Neuronal stem cell (in vitro differentiated cells): Measurements from ENCODE around the gene GPSM3.
"Not testable (repeated sequence)": the region's sequence is repeated elsewhere in the genome, so short reads cannot be mapped to it uniquely, and the experiment has no call there.

ENCODE experiments used
- DNase-seq: peaks from one replicate; pipeline ENCODE4 v3.0.0-alpha.2; 2013; ENCODE audit warnings: low spot score
- H2AFZ ChIP-seq: one replicate; pipeline ENCODE4 v1.6.1; 2013; ENCODE audit warnings: mild to moderate bottlenecking, low read length, inconsistent platforms
- H2AK5ac ChIP-seq: 2 replicates; pipeline ENCODE4 v1.6.1; 2013; ENCODE audit warnings: low read depth, mild to moderate bottlenecking, inconsistent platforms, low read length, moderate library complexity, mixed read lengths
- H2BK120ac ChIP-seq: 2 replicates; pipeline ENCODE4 v1.6.1; 2013; ENCODE audit warnings: low read depth, mild to moderate bottlenecking, inconsistent platforms, low read length, moderate library complexity, mixed read lengths
- H2BK12ac ChIP-seq: one replicate; pipeline ENCODE4 v1.6.1; 2013; ENCODE audit warnings: low read length, inconsistent platforms
- H2BK15ac ChIP-seq: 2 replicates; pipeline ENCODE4 v1.6.1; 2013; ENCODE audit warnings: mild to moderate bottlenecking, low read length, inconsistent platforms, mixed read lengths
- H2BK5ac ChIP-seq: one replicate; pipeline ENCODE4 v1.6.1; 2013; ENCODE audit warnings: inconsistent platforms, mild to moderate bottlenecking, low read length, moderate library complexity
- H3K14ac ChIP-seq: one replicate; pipeline ENCODE4 v1.6.1; 2013; ENCODE audit warnings: low read length, inconsistent platforms
- H3K18ac ChIP-seq: 2 replicates; pipeline ENCODE4 v1.6.1; 2013; ENCODE audit warnings: low read length, inconsistent platforms
- H3K23ac ChIP-seq: 2 replicates; pipeline ENCODE4 v1.6.1; 2013; ENCODE audit warnings: low read depth, mild to moderate bottlenecking, mixed read lengths, low read length, inconsistent platforms; ENCODE audit not compliant: poor library complexity
- H3K27ac ChIP-seq: replicated peaks from 3 replicates; pipeline ENCODE4 v1.5.1; 2013; ENCODE audit warnings: low read length, inconsistent platforms
- H3K27me3 ChIP-seq, 3 experiments: 2 replicates each; pipeline ENCODE4 v1.6.1; 2013; ENCODE audit warnings: low read length in 3 of 3, mild to moderate bottlenecking in 2 of 3, inconsistent platforms in 1 of 3, low read depth in 1 of 3, mixed read lengths in 1 of 3, moderate library complexity in 1 of 3; ENCODE audit not compliant: control insufficient read depth in 3 of 3, insufficient read depth in 3 of 3
- H3K36me3 ChIP-seq, 2 donors: replicated peaks in 1 of 2; 2 replicates each; pipeline ENCODE4 v1.6.1; 2013; ENCODE audit warnings: low read length in 2 of 2; ENCODE audit not compliant: control insufficient read depth in 2 of 2, insufficient read depth in 2 of 2
- H3K4ac ChIP-seq: 2 replicates; pipeline ENCODE4 v1.6.1; 2013; ENCODE audit warnings: inconsistent platforms, mild to moderate bottlenecking, low read length, moderate library complexity
- H3K4me1 ChIP-seq, 2 donors: 1 replicate in 1 of 2; 2 replicates in 1 of 2; pipeline ENCODE4 v1.6.1; 2013; ENCODE audit warnings: low read length in 2 of 2, low read depth in 1 of 2; ENCODE audit not compliant: control insufficient read depth in 2 of 2, insufficient read depth in 1 of 2
- H3K4me2 ChIP-seq: one replicate; pipeline ENCODE4 v1.6.1; 2013; ENCODE audit warnings: mild to moderate bottlenecking, low read length, inconsistent platforms; ENCODE audit not compliant: insufficient read depth, poor library complexity, severe bottlenecking
- H3K4me3 ChIP-seq, 2 donors: 2 replicates each; pipeline ENCODE4 v1.5.1; 2013; ENCODE audit warnings: low read length in 2 of 2, mild to moderate bottlenecking in 2 of 2, inconsistent platforms in 1 of 2, moderate library complexity in 1 of 2
- H3K79me1 ChIP-seq: one replicate; pipeline ENCODE4 v1.6.1; 2013; ENCODE audit warnings: low read depth, mild to moderate bottlenecking, inconsistent platforms, low read length, moderate library complexity
- H3K9ac ChIP-seq: one replicate; pipeline ENCODE4 v1.6.1; 2013; ENCODE audit warnings: mild to moderate bottlenecking, low read depth, low read length, inconsistent platforms; ENCODE audit not compliant: poor library complexity
- H3K9me3 ChIP-seq, 2 donors: replicated peaks in 1 of 2; 2 replicates each; pipeline versions ENCODE3 to v1.6.1; 2013; ENCODE audit warnings: low read length in 2 of 2, mild to moderate bottlenecking in 2 of 2, inconsistent platforms in 1 of 2, low read depth in 1 of 2, mixed read lengths in 1 of 2, moderate library complexity in 1 of 2; ENCODE audit not compliant: control insufficient read depth in 2 of 2, insufficient read depth in 1 of 2
- H4K8ac ChIP-seq: one replicate; pipeline ENCODE4 v1.6.1; 2013; ENCODE audit warnings: low read depth, mild to moderate bottlenecking, inconsistent platforms, low read length, moderate library complexity
- H4K91ac ChIP-seq: one replicate; pipeline ENCODE4 v1.6.1; 2013; ENCODE audit warnings: low read length, low read depth, mild to moderate bottlenecking, inconsistent platforms; ENCODE audit not compliant: poor library complexity
- WGBS, 2 donors: extraction: QIAGEN DNeasy Blood & Tissue Kit; methylation state at CpG; one replicate each; pipeline ENCODE4 v1.1.7; 2013; ENCODE audit warnings: missing lambda C conversion rate in 2 of 2, mixed read lengths in 1 of 2; ENCODE audit not compliant: insufficient read length in 2 of 2, insufficient replicate concordance in 1 of 2; ENCODE audit errors: extremely low coverage in 2 of 2; 5-methylcytosine and 5-hydroxymethylcytosine counted together

The GPSM3 gene

DNA sequence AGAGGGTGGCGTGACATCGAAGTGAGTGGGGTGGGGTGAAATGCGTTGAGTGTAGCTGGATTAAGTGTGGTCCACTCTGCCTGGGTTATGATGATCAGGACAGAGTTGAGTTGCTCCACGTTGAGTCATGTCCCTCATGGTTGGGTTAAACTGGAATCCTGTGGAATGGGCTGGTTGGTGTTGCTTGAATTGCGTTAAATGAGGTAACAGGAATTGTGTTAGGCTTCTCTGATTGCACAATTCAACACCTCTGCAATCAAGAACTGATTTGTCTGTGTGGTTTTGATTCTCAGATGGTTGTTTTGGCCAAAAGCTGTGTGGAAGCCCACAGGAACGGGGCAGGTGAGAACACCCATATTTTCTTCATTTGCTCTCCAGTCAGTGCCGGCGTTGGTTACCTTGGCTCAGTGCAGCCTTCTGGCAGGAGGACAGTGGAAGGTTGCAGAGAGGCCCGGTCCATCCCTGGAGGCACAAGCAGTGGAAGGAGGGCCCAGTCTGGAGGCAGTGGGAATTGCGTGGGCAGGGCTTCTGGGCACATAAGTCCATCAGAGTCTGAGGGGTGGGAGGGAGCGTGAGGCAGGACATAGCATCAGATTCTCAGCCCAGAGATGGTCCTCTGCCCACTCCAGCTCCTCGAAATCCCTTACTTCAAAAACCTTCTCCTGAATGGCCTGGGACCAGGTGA is 19.8 kb upstream of the GPSM3 start:
- Histone ChIP-seq H3K27me3 (peaks cover 0 to 18% (median 0%) of the 10 kb centered on the region in 3 experiments), H4K8ac (no peak overlapping the region), H2BK5ac (no peak overlapping the region), H3K14ac (no peak overlapping the region), H3K23ac (no peak overlapping the region), H3K4me2 (no peak overlapping the region), H3K4me3 (no peak overlapping the region), H2BK15ac (peak overlapping the region; percentile 59), H3K4ac (no peak overlapping the region), H4K91ac (no peak overlapping the region), H3K36me3 (no peaks in the 10 kb centered on the region), H2AFZ (no peak overlapping the region), H3K79me1 (no peaks in the 10 kb centered on the region), H3K4me1 (no peaks in the 10 kb centered on the region), H2BK12ac (no peak overlapping the region), H2BK120ac (no peak overlapping the region), H3K9me3 (no peaks in the 10 kb centered on the region), H3K27ac (no peak overlapping the region), H3K9ac (no peak overlapping the region), H3K18ac (peak overlapping the region; percentile 19), H2AK5ac (peak overlapping the region; percentile 88)
- no CpG with 5 or more reads among the region's 12 CpGs for whole genome bisulfite sequencing, 2 donors
- DNase-seq: no peak

DNA sequence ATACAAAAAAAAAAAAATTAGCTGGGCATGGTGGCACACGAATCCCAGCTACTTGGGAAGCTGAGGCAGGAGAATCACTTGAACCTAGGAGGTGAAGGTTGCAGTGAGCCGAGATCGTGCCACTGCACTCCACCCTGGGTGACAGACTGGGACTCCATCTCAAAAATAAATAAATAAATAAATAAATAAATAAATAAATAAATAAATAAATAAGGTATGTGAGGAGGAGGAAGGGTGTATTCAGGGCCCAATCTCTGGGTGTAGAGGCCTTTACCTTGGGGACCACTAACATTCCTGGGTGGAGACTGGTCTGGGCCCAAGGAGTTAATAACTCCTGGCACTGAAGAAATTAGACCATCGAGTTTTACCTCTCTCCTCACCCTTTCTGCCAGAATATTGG is 19.0 kb upstream of the GPSM3 start:
- H3K9me3 ChIP-seq, H2BK12ac ChIP-seq, H3K4me2 ChIP-seq, H2BK120ac ChIP-seq, H4K8ac ChIP-seq, H3K4ac ChIP-seq, H3K36me3 ChIP-seq, H3K79me1 ChIP-seq, H2AK5ac ChIP-seq, H3K14ac ChIP-seq, H2AFZ ChIP-seq, H3K27ac ChIP-seq, H3K4me1 ChIP-seq, H3K9ac ChIP-seq, H2BK15ac ChIP-seq, H3K4me3 ChIP-seq, H3K23ac ChIP-seq, H3K18ac ChIP-seq, DNase-seq, H4K91ac ChIP-seq, H2BK5ac ChIP-seq: not testable (repeated sequence)
- WGBS, 2 donors: no CpG with 5 or more reads among the region's 4 CpGs
- peaks cover 0 to 18% (median 0%) of the 10 kb centered on the region in 3 experiments for H3K27me3 ChIP-seq

DNA sequence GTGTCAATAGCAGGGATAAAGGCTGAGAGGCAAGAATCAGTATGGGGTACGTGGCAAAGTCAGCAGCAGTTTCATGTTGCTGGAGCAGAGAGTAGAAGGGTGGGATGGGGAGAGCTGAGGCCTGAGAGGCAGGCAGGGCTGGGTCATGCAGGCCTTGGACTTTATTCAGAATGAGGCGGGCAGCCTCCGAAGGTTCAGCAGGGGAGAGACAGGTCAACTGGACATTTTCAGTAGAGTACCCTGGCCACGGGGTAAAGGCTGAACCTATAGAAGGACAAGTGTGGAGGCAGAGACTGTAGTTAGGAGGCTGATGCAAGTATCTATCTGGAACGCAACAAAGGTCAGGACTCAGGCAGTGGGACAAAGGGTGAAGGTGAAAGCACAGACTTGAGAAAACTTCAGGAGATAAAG is 17.8 kb upstream of the GPSM3 start:
- no peak for DNase-seq
- H3K79me1 ChIP-seq: no peaks in the 10 kb centered on the region
- no peaks in the 10 kb centered on the region for H3K4me1 ChIP-seq
- H4K8ac ChIP-seq: no peak overlapping the region
- no peak overlapping the region for H2BK5ac ChIP-seq
- no peak overlapping the region for H4K91ac ChIP-seq
- H3K4me2 ChIP-seq: no peak overlapping the region
- H3K9me3 ChIP-seq: no peaks in the 10 kb centered on the region
- WGBS, 2 donors: no CpG with 5 or more reads among the region's 5 CpGs
- H3K18ac ChIP-seq: no peak overlapping the region
- no peaks in the 10 kb centered on the region for H3K36me3 ChIP-seq
- no peak overlapping the region for H3K4me3 ChIP-seq
- no peak overlapping the region for H2AK5ac ChIP-seq
- no peak overlapping the region for H2BK120ac ChIP-seq
- H3K23ac ChIP-seq: no peak overlapping the region
- no peak overlapping the region for H2BK15ac ChIP-seq
- H3K27me3 ChIP-seq: peaks cover 0 to 14% (median 0%) of the 10 kb centered on the region in 3 experiments
- no peak overlapping the region for H3K14ac ChIP-seq
- no peak overlapping the region for H3K27ac ChIP-seq
- no peak overlapping the region for H2AFZ ChIP-seq
- H2BK12ac ChIP-seq: no peak overlapping the region
- no peak overlapping the region for H3K4ac ChIP-seq
- no peak overlapping the region for H3K9ac ChIP-seq

DNA sequence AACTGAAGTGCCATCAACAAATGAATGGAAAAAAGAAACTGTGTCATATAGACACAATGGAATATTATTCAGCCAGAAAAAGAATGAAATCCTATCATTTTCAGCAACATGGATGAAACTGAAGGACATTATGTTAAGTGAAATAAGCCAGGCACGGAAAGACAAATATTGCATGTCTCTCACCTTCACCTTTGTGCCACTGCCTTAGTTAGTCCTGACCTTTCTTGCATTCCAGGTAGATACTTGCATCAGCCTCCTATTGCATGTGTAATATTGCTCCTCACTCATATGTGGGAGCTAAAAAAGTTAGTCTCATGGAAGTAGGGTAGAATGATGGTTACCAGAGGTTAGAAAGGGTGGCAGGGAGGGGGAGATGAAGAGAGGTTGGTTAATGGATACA is 16.6 kb upstream of the GPSM3 start:
- Histone ChIP-seq H3K27ac (no peak overlapping the region), H2BK12ac (no peak overlapping the region), H4K91ac (no peak overlapping the region), H3K18ac (no peak overlapping the region), H3K23ac (no peak overlapping the region), H3K9me3 (no peaks in the 10 kb centered on the region), H3K14ac (no peak overlapping the region), H3K4me1 (peaks cover 0 to 2% of the 10 kb centered on the region in 2 donors), H3K79me1 (no peaks in the 10 kb centered on the region), H3K4me2 (no peak overlapping the region), H2AK5ac (no peak overlapping the region), H2BK5ac (no peak overlapping the region), H2AFZ (no peak overlapping the region), H3K27me3 (peaks cover 0 to 9% (median 0%) of the 10 kb centered on the region in 3 experiments), H2BK120ac (no peak overlapping the region), H3K9ac (no peak overlapping the region), H3K36me3 (no peaks in the 10 kb centered on the region), H3K4ac (no peak overlapping the region), H2BK15ac (no peak overlapping the region), H4K8ac (no peak overlapping the region), H3K4me3 (no peak overlapping the region)
- no CpG with 5 or more reads among the region's 1 CpG for WGBS, 2 donors
- DNase-seq: no peak
